NCI-H1930 (cell line): ENCODE results near the gene ABCA5.

ENCODE experiments used
- DNase-seq, 2 experiments: peaks; one replicate each; lab custom pipeline; 2025; lab: John Stamatoyannopoulos, UW

The ABCA5 gene

DNA sequence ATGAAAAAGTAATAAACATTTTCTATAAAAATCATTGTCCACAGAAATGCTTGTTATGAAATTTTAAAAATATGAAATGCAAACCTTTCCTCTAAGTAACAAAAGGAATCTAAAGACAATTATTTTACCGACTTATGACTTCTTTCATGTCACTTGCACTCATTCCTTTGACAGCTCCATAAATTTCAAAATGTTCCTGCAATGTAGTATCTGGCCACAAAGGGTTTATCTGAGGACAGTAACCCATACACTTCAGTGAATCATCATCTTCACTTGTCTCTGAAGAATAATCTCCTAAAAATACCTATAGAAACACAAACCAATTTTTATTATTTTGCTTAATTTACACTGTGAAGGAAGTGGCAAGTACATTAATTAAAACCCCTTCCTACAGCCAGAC lies 72.7 kb downstream of the ABCA5 start:
- no peak for DNase-seq

DNA sequence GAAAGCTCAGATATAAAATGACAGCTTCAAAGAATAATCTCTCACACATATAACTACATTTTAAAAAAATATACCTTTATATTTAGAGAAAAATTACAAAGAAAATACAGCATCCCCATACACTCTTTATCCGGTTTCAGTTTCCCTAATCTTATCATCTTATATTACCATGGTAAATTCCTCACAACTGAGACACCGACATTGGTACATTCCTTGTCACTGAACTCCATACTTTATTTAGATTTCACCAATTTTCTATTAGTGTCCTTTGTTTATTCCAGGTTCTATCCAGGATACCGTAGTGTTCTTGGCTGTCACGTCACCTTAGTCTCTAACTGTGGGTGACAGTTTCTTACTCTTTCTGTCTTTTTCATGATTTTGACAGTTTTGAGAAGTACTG lies 76.3 kb downstream of the ABCA5 start:
- no peak for DNase-seq

DNA sequence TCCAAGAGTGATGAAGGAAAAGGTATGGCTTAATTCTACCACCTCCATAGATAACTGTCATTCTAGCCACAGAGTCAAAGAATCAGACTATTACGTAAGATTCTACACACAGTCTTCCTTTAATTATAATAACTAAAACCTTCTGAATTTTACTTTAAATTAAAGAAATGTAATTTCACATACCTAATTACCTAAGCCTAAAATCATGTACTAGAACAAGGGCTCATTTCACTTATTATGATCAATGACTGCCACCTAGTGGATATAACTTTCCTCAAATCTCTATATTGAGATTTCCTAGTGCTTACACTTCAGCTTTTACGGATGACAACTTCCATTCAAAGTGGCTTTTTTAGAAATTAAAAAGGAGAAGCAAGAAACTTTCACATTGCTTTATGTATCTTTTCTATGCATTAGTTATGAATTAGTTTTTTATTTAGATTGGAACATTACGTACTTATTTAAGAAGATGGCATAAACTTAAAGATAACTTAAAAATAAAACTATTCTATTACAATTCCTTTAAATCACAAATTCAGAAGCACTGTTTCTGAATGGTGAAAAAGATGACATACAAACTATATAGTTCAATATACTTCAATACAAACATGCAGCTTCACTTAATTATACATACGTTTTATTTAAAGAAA lies 80.1 kb downstream of the ABCA5 start:
- DNase-seq = peak in 1 of 2 experiments; percentile 45

DNA sequence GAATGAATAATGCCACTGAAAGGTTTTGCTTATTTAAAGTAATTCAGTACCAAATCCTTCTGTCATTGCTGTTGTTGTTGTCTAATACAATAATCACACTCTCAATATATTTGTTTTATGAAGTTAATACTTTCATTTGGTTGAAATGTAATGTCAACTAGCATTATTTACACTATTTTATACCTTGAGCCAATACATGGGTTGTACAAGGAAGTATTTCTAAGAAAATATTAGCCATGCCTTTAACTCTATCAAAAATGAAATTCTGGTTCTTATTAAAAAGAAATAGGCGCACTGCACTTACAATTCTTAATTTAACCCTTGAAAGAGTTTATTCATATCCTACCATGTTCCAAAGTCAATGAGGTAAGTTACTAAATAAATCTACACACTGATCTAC lies 80.7 kb downstream of the ABCA5 start:
- no peak for DNase-seq

DNA sequence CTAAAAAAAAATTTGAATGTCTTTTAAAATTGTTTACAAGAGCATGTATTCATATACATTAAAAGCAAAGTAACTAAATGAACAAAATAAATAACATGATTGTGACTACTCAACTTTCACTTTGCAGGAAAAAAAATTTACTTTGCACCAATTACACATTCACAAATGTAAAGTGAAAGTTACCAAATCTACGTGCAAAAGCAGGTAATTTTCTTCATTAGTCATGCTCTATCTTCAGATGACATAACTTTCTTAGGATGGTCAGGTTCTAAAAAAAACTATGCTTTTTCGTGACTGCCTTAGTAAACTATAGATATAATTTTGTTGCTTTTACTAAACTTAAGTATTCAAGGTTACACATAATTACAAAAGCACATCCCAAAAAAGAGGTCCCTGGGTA lies 81.3 kb downstream of the ABCA5 start:
- no peak for DNase-seq

DNA sequence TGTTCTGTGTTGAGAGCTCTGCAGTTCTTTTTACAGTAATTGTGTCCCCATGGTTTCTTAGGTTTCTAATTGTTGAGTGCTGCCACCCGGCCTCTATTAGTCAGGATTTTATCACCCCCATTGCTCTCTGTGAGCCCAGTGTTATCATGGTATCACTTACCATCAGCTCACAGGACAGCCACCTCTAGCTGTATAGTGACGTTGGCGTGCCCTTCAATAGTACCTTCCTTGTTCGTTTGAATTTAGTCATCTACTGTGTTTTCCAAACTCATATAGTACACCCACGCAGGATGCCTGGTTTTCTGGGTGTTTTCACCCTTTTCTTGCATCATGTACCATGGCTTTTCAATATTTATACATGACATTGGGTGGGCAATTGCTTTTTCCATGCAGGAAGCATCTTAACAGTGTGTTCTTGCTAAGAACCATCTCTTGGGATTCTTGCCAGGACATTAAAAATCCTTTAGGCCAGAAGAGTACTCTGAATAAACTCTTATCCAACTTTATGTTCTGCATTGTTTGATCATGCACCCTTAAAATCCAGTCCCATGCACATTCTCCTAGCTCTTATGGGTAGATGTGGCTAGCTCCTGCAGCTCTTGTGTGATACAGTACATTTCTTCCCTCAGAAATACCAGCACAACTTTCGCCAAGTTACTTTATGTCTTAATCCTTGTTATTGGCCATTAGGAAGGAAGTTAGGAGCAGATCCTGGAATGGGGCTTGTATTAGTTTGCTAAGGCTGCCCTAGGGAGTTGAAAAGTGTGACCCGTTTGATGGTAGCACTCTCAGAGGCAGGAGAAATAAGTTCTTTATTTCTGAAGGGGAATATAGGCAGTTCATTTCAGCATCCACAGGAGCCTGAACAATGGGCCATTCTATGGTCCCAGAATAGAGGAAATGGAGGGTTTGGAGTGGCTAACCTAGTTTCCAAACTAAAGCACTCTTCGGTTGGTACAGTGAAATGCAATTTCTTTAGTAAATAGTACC lies 87.0 kb downstream of the ABCA5 start:
- no peak for DNase-seq

DNA sequence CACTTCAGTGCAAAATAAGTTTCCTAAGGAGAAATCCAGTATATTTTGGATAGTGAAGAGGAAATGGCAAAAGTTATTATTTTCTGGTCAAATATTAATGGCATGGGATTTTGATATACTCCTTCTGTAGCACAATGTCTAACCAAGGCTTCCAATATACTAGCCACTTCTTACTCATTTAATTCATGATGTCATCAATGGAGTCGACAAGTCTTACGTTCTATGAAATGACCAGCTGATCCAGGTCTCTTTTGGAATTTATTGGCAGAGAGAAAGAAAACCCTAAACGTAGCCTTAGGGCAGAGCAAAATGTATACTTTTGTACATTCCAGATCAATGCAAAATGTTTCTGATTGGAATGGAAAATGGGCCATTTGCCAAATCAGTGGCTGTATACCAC lies 90.0 kb downstream of the ABCA5 start:
- DNase-seq = no peak

DNA sequence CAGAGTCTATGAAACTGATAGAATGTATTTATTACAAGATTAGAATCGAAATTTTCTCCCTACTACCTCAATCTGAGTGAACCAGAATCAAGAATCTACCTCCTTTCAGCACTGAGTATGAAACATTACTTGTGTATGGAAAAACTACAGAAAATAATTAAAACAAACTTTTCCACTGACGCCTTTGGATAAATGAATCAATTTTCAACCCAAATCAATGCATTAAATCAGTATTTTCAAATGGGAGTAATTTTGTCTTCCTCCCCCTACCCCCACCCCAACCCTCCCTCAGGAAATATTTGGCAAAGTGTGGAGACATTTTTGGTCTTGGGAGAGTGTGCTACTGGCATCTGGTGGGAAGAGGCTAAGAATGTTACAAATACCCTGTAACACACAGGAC lies 90.5 kb downstream of the ABCA5 start:
- no peak for DNase-seq

DNA sequence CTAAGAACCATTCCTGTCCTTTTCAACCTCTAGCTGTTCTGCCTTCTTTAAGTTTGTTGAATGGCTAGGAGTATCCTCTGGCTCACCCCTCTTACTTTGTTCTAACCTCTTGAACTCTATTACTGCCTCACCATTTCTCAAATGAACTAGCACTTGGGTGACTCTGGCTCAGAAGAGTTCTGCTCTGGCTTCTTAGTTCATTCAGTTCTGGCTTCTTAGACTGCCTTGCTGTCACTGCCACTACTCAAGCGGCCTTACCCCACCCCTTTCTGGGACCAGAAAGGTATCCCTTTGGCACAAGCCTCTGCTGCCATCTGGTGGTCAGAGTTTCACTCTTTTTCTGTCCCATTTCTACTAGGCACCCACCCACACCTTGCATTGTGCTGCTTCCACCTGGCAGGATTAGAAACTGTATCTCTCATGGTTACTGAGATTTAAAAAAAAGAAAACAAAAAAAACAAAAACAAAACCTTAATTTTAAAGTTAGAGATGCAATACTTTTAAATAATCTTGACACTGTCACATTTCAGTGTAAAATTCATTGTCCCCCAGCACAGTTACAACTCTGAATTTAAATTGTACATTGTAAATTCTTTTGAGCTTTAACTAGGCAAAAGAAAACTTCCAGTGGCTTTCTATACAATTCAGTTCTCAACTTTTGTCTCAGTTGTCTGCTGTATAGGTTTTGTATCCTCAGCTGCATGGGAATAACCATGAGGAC lies 91.4 kb downstream of the ABCA5 start:
- peak; percentile 70 to 72 for DNase-seq

DNA sequence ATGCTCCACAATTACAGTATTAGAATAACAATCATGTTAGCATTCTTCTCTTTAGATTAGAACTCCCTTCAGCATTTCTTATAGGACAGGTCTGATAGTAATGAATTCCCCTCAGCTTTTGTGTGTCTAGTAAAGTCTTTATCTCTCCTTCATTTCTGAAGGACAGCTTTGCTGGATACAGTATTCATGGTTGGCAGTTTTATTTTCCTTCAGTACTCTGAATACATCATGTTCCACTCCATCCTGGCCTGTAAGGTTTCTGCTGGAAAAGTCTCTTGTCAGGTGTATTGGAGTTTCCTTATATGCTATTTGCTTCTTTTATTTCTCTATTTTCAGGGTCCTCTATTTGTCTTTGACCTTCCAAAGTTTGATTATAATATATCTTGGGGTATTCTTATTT lies 94.3 kb downstream of the ABCA5 start:
- no peak for DNase-seq

DNA sequence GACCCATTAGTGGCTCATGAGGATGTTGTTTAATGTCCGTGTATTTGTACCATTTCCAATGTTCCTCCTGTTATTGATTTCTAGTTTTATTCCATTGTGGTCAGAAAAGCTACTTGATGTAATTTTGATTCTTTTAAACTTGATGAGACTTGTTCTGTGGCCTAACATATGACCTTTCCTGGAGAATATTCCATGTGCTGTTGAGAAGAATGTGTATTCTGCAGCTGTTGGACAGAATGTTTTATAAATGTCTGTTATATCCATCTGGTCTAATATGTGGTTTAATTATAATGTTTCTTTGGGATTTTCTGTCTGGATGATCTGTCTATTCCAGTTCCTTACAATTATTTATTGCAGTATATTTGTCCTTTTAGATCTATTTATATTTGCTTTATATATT lies 95.4 kb downstream of the ABCA5 start:
- DNase-seq = no peak

DNA sequence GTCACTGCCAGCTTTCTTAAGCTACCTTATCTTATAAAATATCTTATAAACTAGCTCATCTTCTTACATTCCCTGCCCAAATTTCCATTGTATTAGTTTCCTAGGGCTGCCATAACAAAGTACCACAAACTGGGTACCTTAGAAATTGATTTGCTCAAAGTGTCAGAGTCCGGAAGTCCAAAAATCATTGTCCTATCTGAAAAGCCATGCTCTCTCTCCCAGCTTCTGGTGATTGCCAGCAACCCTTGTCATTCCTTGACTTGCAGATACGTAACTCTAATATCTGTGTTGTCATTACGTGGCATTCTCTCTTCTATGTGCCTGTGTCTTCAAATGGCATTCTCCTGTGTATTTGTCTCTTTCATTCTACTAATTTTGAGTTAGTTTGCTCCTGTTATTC lies 96.0 kb downstream of the ABCA5 start:
- DNase-seq = no peak

DNA sequence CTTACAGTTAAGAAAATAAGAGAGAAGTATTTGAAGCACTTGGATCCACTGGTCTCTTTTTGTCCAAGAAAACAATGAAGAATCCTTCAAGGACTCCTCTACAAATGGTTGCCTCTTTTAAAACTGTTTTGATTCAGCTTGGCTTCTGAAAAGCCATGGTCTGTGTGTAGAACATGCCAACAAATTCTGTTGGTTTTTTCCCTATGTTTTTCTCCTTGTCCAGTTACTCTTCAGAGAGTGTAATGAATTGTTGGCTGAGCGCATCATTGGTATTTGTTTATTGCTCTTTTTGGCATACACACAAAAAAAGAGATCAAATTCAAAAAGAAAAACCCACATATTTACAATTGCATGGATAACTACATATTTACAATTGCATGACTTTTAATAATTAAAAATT lies 98.4 kb downstream of the ABCA5 start, which contains the start of gene ABCA10:
Gene ABCA10 (minus strand): TSS at position 249 of the 400 bp plus-strand sequence. CDS start 3,466 bp downstream, outside the sequence.
- no peak for DNase-seq

DNA sequence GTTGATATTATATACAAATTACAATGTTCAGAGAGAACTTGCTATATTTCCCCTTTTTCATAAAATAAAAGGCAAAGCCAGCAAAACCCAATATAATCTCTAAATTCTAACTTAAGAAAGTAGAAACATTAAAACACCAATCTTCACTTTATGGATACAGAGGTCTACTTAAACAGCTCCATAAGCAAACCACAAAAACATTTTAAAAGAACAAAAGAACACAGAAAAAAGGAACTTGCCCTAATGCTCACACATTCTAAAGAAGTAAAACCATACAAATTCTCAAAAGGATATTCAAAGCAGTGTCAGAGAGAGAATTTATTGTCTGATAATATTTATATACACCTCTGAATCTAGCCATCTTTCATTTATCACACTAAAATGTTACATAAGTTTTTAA lies 98.9 kb downstream of the ABCA5 start:
- DNase-seq = no peak

DNA sequence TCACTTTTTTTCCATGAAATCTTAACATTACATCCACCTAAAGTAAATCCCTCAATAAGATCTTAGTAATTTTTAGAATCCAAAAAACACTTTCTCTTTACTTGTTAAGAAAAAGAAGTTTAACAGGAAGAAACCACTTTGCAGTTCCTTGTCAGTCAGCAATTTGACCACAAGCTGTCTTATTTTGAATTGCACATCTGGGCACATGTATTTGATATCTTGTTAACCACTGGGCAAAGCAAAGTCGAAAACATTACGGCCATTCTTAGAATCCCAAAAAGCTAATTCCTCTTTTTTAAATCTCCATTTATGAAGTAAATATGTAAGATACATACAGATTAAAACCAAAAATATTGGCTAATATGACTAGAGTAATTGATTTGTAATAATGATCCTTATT lies 99.4 kb downstream of the ABCA5 start:
- no peak for DNase-seq

DNA sequence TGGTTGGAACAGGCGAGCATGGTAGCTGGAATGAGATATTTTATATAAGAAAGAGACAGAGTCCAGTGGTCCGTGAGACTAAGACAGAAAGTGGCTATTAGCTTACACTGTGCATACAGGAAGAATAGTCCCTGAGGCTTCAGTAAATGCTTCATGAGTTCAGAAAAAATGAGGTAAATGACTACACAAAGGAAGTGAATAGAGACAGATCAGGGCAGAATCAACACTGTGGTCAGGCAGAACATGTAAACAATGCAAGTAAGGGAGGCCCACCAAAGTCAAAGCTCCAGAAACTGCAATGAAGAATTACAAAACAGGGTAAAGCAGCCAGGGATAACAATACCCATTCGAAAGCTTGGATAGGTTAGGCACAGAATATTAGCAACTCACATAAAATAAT lies 103.1 kb downstream of the ABCA5 start:
- peak; percentile 56 to 61 for DNase-seq

DNA sequence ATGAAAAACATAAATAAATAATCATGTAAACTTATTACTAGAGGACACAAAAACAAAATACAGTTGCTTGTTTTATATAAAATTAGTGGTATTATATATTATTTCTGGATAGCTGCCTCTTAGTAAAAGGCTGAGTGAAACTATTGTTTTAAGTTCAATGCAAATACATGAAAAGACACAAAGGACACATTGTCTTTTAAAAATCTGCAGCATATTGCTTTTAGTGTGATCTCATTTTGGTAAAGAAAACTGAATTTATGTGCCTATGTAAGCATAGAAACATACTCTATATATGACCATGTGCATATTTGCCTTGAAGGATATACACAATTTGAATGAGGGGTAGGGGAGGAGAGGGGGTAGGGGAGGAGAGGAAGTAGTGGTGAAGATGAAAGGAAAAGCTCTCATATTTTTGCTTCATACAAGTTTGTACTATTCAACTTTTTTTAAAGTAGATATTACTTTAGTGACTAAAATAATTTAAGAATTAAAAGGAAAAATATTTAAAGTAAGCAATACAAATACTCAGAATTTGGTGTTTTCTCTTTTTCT lies 104.2 kb downstream of the ABCA5 start:
- no peak for DNase-seq

DNA sequence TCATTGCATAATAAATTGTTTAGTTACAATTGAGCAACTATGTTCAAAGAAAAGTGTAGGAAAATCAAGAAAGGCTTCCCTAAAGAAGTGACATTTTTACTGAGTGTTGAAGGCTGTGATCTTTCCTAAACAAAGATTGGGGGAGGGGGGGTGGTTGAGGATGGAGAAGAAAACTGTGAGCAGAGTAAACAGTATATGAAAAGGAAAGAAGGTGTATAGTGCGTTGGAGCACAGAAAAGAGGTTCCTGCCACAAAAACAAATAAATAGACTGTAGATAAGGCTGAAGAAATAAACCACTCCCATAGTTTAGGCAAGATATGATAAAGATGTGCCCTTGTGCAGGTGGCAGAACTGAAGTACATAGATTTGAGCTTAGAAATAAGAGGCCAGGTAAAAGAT lies 106.8 kb downstream of the ABCA5 start:
- no peak for DNase-seq

DNA sequence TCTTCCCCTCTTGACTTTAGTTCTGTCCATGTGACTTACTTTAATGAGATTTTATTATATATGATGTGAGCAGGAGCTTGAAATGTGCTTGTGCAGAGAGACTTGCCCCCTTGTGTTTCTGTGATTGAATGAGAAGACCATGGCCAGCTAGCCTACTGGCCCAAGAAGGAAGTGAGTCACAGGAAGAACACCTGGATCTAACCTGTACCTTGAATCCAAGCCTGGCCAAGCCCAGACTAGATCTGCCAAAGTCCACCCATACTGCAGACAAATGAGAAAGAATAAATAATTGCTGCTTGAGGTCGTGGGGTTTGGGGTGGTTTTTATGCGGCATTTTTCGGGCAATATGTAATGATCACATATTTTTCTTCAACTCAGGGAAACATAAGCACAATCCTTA lies 107.9 kb downstream of the ABCA5 start:
- DNase-seq = no peak

DNA sequence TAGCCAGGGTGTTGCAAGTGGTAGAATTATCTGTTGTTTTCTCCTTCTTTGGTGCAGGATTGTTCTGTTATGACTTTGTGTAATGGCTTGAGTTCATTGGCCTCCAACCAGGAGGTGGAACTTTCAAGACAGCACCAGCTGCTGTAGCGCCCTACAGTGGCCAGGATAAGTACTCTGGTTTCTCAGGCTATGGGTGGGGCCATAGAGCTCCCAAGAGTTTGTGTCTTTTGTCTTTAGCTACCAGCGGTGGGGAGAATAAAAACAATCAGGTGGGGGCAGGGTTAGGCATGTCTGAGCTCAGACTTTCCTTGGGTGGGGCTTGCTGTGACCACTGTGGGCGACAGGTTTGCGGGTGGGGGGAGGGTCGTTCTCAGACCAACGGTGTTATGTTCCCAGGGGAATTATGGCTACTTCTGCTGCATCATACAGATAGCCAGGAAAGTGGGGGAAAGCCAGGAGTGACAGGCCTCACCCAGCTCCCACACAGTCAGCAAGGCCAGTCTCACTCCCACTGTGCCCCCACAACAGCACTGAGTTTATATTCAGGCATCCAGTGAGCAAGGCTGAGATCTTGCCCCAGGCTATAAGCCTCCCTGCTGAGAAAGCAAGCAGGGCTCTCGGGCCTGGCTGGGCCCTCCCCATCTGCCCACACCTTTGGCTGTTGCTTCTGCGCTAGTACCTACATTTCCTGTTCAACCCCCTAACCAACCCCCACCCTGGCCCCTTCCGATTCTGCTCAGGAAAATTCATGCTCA lies 113.7 kb downstream of the ABCA5 start:
- DNase-seq = no peak

DNA sequence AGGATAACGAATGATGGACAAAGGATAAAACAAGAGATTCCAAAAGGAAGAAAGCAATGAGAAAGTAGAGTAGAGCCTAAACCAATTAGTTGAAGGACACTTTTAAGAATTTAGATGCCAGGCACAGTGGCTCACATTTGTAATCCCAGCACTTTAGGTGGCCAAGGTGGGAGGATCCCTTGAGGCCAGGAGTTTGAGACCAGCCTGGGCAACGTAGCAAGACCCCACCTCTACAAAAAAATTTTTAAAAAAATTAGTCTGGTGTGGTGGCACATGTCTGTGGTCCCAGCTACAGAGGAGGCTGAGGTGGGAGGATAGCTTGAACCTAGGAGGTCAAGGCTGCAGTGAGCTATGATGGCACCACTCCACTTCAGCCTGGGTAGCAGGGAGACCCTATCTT lies 118.3 kb downstream of the ABCA5 start:
- no peak for DNase-seq

DNA sequence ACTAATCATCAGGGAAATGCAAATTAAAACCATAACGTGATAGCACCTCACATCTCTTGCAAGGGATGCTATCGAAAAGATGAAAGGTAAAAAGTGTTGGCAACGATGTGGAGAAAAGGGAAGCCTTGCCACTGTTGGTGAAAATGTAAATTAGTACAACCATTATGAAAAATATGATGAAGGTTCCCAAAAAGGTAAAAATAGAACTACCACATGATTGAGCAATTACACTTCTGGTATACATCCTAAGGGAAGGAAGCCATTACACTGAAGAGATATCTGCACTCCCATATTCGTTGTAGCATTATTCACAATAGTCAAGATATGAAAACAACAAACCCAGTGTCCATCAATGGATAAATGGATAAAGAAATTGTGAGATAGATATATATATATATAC lies 119.8 kb downstream of the ABCA5 start:
- DNase-seq = no peak
